AG10803 (cell line): ENCODE data around the gene EP300.
"Not testable (repeated sequence)": the region's sequence is repeated elsewhere in the genome, so short reads cannot be mapped to it uniquely, and the experiment has no call there.

Experiments used
- DNase-seq: peaks from one replicate; pipeline ENCODE4 v3.0.0; 2010; ENCODE audit warnings: low read depth
- H3K4me3 ChIP-seq: 2 replicates; pipeline ENCODE4 v1.5.1; 2011; ENCODE audit warnings: mild to moderate bottlenecking, low read length, control low read depth
- TF ChIP-seq, protein P1 (sequence below): conservative IDR thresholded peaks from 2 replicates; pipeline ENCODE4 v1.5.1; 2011; ENCODE audit warnings: mild to moderate bottlenecking, low read length, control low read depth, inconsistent platforms

EP300 gene

GRCh38 chr22:41052661-41053490 is 39.5 kb upstream of the EP300 start:
- DNase-seq = peak; percentile 56
- H3K4me3 ChIP-seq = no peak overlapping the region
- TF ChIP-seq, protein P1, sequence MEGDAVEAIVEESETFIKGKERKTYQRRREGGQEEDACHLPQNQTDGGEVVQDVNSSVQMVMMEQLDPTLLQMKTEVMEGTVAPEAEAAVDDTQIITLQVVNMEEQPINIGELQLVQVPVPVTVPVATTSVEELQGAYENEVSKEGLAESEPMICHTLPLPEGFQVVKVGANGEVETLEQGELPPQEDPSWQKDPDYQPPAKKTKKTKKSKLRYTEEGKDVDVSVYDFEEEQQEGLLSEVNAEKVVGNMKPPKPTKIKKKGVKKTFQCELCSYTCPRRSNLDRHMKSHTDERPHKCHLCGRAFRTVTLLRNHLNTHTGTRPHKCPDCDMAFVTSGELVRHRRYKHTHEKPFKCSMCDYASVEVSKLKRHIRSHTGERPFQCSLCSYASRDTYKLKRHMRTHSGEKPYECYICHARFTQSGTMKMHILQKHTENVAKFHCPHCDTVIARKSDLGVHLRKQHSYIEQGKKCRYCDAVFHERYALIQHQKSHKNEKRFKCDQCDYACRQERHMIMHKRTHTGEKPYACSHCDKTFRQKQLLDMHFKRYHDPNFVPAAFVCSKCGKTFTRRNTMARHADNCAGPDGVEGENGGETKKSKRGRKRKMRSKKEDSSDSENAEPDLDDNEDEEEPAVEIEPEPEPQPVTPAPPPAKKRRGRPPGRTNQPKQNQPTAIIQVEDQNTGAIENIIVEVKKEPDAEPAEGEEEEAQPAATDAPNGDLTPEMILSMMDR = no peak

GRCh38 chr22:41057076-41057475 is 35.3 kb upstream of the EP300 start:
- TF ChIP-seq, protein P1 = no peak

DNA sequence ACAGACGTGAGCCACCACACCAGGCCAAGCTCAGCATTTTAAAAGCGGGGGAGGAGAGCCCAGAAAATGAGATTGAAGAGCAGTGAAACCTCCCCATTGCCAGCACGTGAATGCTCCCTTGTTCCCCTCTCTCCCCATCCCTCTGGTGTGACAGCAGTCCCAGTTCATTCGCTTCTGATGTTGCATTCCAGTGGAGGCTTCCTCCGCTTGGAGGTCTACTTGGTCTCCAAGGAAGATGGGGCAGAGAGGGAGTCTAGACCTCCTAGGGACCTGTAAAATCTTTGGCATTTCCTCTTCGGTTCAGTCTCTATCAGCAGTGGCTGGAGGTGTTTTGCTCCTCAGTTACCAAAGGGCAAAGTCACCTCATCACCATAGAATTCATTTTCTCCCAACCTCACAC is 30.2 kb upstream of the EP300 start:
- DNase-seq = no peak
- H3K4me3 ChIP-seq = no peak overlapping the region
- TF ChIP-seq, protein P1 = no peak

More at GRCh38 chr22:41057076-41057475, 35.3 kb upstream of the EP300 start:
- H3K4me3 ChIP-seq = no peak overlapping the region
- no peak for DNase-seq

DNA sequence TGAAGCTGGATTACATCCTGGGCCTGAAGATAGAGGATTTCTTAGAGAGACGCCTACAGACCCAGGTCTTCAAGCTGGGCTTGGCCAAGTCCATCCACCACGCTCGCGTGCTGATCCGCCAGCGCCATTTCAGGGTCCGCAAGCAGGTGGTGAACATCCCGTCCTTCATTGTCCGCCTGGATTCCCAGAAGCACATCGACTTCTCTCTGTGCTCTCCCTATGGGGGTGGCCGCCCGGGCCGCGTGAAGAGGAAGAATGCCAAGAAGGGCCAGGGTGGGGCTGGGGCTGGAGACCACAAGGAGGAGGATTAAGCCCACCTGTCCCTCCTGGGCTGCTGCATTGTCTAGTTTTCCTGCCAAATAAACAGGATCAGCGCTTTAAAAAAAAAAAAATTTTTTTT is 28.1 kb upstream of the EP300 start:
- H3K4me3 ChIP-seq, DNase-seq: not testable (repeated sequence)

- DNase-seq, H3K4me3 ChIP-seq: not testable (repeated sequence)
Observed at GRCh38 chr22:41066341-41066740, 26.1 kb upstream of the EP300 start.

GRCh38 chr22:41067968-41068367 is 24.4 kb upstream of the EP300 start:
- H3K4me3 ChIP-seq, DNase-seq: not testable (repeated sequence)

DNA sequence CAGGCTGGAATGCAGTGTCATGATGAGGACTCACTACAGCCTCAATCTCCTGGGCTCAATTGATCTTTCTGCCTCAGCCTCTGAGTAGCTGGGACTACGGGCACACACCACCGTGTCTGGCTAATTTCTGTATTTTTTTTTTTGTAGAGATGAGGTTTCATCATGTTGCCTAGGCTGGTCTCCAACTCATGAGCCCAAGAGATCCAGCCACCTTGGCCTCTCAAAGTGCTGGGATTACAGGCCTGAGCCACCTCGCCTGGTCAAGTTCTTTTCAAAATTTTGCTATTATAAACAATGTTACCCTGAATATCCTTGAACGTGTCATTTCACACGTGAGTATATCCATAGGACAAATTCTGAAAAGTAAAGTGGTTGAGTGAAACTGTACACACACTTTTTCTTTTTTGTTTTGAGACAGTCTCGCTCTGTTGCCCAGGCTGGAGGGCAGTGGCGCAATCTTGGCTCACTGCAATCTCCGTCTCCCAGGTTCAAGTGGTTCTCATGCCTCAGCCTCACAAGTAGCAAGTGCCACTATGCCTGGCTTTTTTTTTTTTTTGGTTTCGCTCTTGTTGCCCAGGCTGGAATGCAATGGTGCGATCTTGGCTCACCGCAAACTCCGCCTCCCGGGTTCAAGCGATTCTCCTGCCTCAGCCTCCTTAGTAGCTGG is 21.6 kb upstream of the EP300 start:
- TF ChIP-seq, protein P1 = no peak
- no peak for DNase-seq
- no peak overlapping the region for H3K4me3 ChIP-seq

DNA sequence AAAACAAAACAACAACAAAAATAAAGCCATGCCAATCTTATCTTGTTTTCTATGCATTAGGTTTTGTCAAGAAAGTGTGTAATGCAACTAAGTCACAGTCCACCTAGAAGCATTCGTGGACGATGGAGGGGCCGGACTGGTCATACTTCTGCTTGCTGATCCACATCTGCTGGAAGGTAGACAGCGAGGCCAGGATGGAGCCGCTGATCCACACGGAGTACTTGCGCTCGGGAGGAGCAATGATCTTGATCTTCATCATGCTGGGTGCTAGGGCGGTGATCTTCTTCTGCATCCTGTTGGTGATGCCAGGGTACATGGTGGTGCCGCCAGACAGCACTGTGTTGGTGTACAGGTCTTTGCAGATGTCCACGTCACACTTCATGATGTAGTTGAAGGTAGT is 18.3 kb upstream of the EP300 start:
- H3K4me3 ChIP-seq = no peak overlapping the region
- DNase-seq = no peak
- TF ChIP-seq, protein P1 = no peak
